K562 (cell line): ENCODE results near the gene ZNF644. TPM values are rescaled to one million over a fixed set of nuclear protein-coding genes. Genes with fewer than 3 reads are reported as not detected.

ENCODE experiments used
- ATAC-seq: fragments of 200-7000 bp; cut with Tn5 transposase; 3 replicates; pipeline ENCODE4 v1.9.1; 2020; ENCODE audit warnings: moderate library complexity
- BruUV-seq: library from RNA; stranded (reverse); fragments of 400-500 nt; replicated peaks from 2 replicates; lab custom pipeline; 2021; lab: Mats Ljungman, UMichigan
- CTCF ChIA-PET: fragments of 300-600 bp; formaldehyde crosslinking; extraction: SDS; loops from one replicate; lab custom pipeline; 2021; ENCODE audit warnings: low intra/inter-chr PET ratio; lab: Yijun Ruan, JAX
- POLR2A ChIA-PET: fragments of 300-600, 350-650 bp; sonication (Branson Sonifier 250); formaldehyde crosslinking; extraction: SDS; loops from one replicate; lab custom pipeline; 2021; ENCODE audit warnings: antibody characterized with exemption, inconsistent platforms; lab: Yijun Ruan, JAX
- DNase-seq, 4 experiments: peaks; one replicate each; pipeline versions ENCODE4 v3.0.0 to v3.0.0-alpha.2; 2011 to 2018; ENCODE audit warnings: low spot score in 3 of 4, mixed read lengths in 3 of 4; ENCODE audit errors: extremely low read depth in 1 of 4
- FAIRE-seq: peaks from 2 replicates; lab custom pipeline; 2011; peaks lifted over from hg19 to GRCh38; lab: Jason Lieb, UNC
- H2AFZ ChIP-seq: 2 replicates; pipeline ENCODE4 v1.6.0; 2011; ENCODE audit warnings: low read depth, low read length, control low read depth, inconsistent platforms
- H3K27ac ChIP-seq: fragments of 200-600 bp; 3 replicates; pipeline ENCODE4 v1.8.0; 2011; ENCODE audit warnings: low read depth, mild to moderate bottlenecking, control low read depth, inconsistent platforms, low read length, moderate library complexity, mixed read lengths; ENCODE audit errors: extremely low read depth
- H3K27me3 ChIP-seq, 2 experiments: fragments of 300-600 bp in 1 of 2; 2 replicates in 1 of 2; 3 replicates in 1 of 2; pipeline versions ENCODE4 v1.6.0 to v1.8.0; 2011; ENCODE audit warnings: inconsistent platforms in 2 of 2, low read length in 2 of 2, mild to moderate bottlenecking in 1 of 2, mixed read lengths in 1 of 2, moderate library complexity in 1 of 2; ENCODE audit not compliant: control insufficient read depth in 2 of 2, insufficient read depth in 2 of 2
- H3K36me3 ChIP-seq: fragments of 300-600 bp; 3 replicates; pipeline ENCODE4 v1.8.0; 2011; ENCODE audit warnings: mild to moderate bottlenecking, low read length, inconsistent platforms; ENCODE audit not compliant: control insufficient read depth, insufficient read depth
- H3K4me1 ChIP-seq, 2 experiments: fragments of 200-600 bp in 1 of 2; replicated peaks in 1 of 2; 2 replicates in 1 of 2; 3 replicates in 1 of 2; pipeline versions ENCODE4 v1.5.1 to v1.8.0; 2011; ENCODE audit warnings: inconsistent platforms in 2 of 2, low read length in 2 of 2, mild to moderate bottlenecking in 1 of 2, mixed read lengths in 1 of 2, moderate library complexity in 1 of 2; ENCODE audit not compliant: control insufficient read depth in 2 of 2, insufficient read depth in 2 of 2
- H3K4me2 ChIP-seq: 2 replicates; pipeline ENCODE4 v1.6.1; 2011; ENCODE audit warnings: low read length, control low read depth, inconsistent platforms, mixed read lengths; ENCODE audit not compliant: insufficient read depth
- H3K4me3 ChIP-seq: fragments of 200-600 bp; sonication (generic), shearing (Covaris generic); 2 replicates; pipeline ENCODE4 v1.5.1; 2016; ENCODE audit warnings: control low read depth, inconsistent platforms
- H3K79me2 ChIP-seq: fragments of 200-600 bp; 3 replicates; pipeline ENCODE4 v1.8.0; 2011; ENCODE audit warnings: low read length, inconsistent platforms; ENCODE audit not compliant: control insufficient read depth, insufficient read depth
- H3K9ac ChIP-seq, 2 experiments: 2 replicates each; pipeline versions ENCODE4 v1.6.0 to v1.6.1; 2011; ENCODE audit warnings: low read depth in 2 of 2, low read length in 2 of 2, control low read depth in 1 of 2, inconsistent platforms in 1 of 2, mild to moderate bottlenecking in 1 of 2, mixed read lengths in 1 of 2; ENCODE audit not compliant: insufficient read depth in 1 of 2
- H3K9me1 ChIP-seq: one replicate; pipeline ENCODE4 v1.6.0; 2011; ENCODE audit warnings: inconsistent platforms, mild to moderate bottlenecking, low read length, moderate library complexity; ENCODE audit not compliant: control insufficient read depth, insufficient read depth
- H3K9me3 ChIP-seq: replicated peaks from 2 replicates; pipeline ENCODE4 v1.5.1; 2011; ENCODE audit warnings: low read depth, low read length, inconsistent platforms; ENCODE audit not compliant: control insufficient read depth, insufficient read depth
- H4K20me1 ChIP-seq: replicated peaks from 2 replicates; pipeline ENCODE4 v1.6.1; 2011; ENCODE audit warnings: low read length, inconsistent platforms, mixed read lengths; ENCODE audit not compliant: control insufficient read depth, insufficient read depth
- CBFA2T2 ChIP-seq: fragments of 450-650 bp; conservative IDR thresholded peaks from 2 replicates; pipeline ENCODE4 v1.6.1; 2017; ENCODE audit warnings: mild to moderate bottlenecking
- CBFA2T3 ChIP-seq: fragments of 450-650 bp; IDR thresholded peaks from 2 replicates; pipeline ENCODE4 v1.6.1; 2017
- CEBPB ChIP-seq: fragments of 450-650 bp; IDR thresholded peaks from 2 replicates; pipeline ENCODE4 v1.6.1; 2016; ENCODE audit warnings: missing genetic modification characterization, missing compliant biosample characterization
- COPS2 ChIP-seq: fragments of 450-650 bp; conservative IDR thresholded peaks from 2 replicates; pipeline ENCODE4 v1.6.1; 2016; ENCODE audit warnings: mild to moderate bottlenecking, moderate library complexity
- EP300 ChIP-seq: IDR thresholded peaks from 2 replicates; pipeline ENCODE4 v1.6.1; 2012; ENCODE audit warnings: low read length, improper control_type of control experiment
- ESRRA ChIP-seq: fragments of 450-650 bp; IDR thresholded peaks from 2 replicates; pipeline ENCODE4 v1.6.1; 2014; ENCODE audit warnings: low read depth, mild to moderate bottlenecking, moderate library complexity, borderline replicate concordance
- ETV6 ChIP-seq, 3 experiments: fragments of 150-350 bp in 1 of 3; sonication (generic) in 1 of 3; formaldehyde crosslinking in 1 of 3; IDR thresholded peaks; 2 replicates each; pipeline versions ENCODE4 v1.6.1 to v1.8.0; 2014 to 2022; ENCODE audit warnings: borderline replicate concordance in 2 of 3, low read depth in 2 of 3, antibody characterized with exemption in 1 of 3, low read length in 1 of 3, mild to moderate bottlenecking in 1 of 3, missing genetic modification reagents in 1 of 3
- GTF2A2 ChIP-seq: IDR thresholded peaks from 2 replicates; pipeline ENCODE4 v1.6.1; 2016; ENCODE audit warnings: mild to moderate bottlenecking, missing genetic modification characterization, missing compliant biosample characterization
- HNRNPK ChIP-seq: fragments of 200-400 bp; formaldehyde crosslinking; IDR thresholded peaks from one replicate; pipeline ENCODE4 v1.6.1; 2018; ENCODE audit warnings: mild to moderate bottlenecking, low read depth, low read length; ENCODE audit not compliant: poor library complexity, severe bottlenecking
- MAFK ChIP-seq: IDR thresholded peaks from 2 replicates; pipeline ENCODE4 v1.6.1; 2011; ENCODE audit warnings: low read length, improper control_type of control experiment
- MBD2 ChIP-seq: sonication (generic); IDR thresholded peaks from 2 replicates; pipeline ENCODE4 v1.6.1; 2016; ENCODE audit warnings: low read depth, borderline replicate concordance
- PHB2 ChIP-seq: fragments of 450-650 bp; IDR thresholded peaks from 2 replicates; pipeline ENCODE4 v1.6.1; 2017; ENCODE audit warnings: low read depth
- PHF20 ChIP-seq: fragments of 450-650 bp; IDR thresholded peaks from 2 replicates; pipeline ENCODE4 v1.6.1; 2018; ENCODE audit not compliant: partially characterized antibody
- PHTF2 ChIP-seq: fragments of 250-450 bp; sonication (Bioruptor Pico); IDR thresholded peaks from 2 replicates; pipeline ENCODE4 v1.5.0; 2021; ENCODE audit warnings: mild to moderate bottlenecking
- PRPF4 ChIP-seq: fragments of 200-400 bp; formaldehyde crosslinking; IDR thresholded peaks from one replicate; pipeline ENCODE4 v1.6.1; 2017; ENCODE audit warnings: low read length, low read depth, mild to moderate bottlenecking; ENCODE audit not compliant: insufficient read depth, poor library complexity, severe bottlenecking
- RBM15 ChIP-seq: fragments of 200-400 bp; formaldehyde crosslinking; IDR thresholded peaks from 2 replicates; pipeline ENCODE4 v1.6.1; 2018; ENCODE audit warnings: mild to moderate bottlenecking, low read length, moderate library complexity; ENCODE audit not compliant: insufficient read depth
- RBM39 ChIP-seq: fragments of 200-400 bp; formaldehyde crosslinking; optimal IDR thresholded peaks from 2 replicates; pipeline ENCODE3; 2018; ENCODE audit warnings: low read depth, low read length
- RERE ChIP-seq: sonication (generic); formaldehyde crosslinking; IDR thresholded peaks from 2 replicates; pipeline ENCODE4 v1.8.0; 2023; ENCODE audit warnings: missing genetic modification reagents, mild to moderate bottlenecking, borderline replicate concordance
- RHOXF2B ChIP-seq: fragments of 250-450 bp; sonication (Bioruptor Pico); conservative IDR thresholded peaks from 2 replicates; pipeline ENCODE4 v1.5.1; 2021
- ZNF140 ChIP-seq: fragments of 250-450 bp; sonication (Bioruptor Pico); IDR thresholded peaks from 2 replicates; pipeline ENCODE4 v1.8.0; 2021; ENCODE audit warnings: moderate library complexity, mild to moderate bottlenecking, inconsistent platforms
- ZNF24 ChIP-seq: fragments of 450-650 bp; IDR thresholded peaks from 2 replicates; pipeline ENCODE4 v1.6.1; 2016
- WGBS: fragments of 100-300 bp; shearing (Covaris generic); methylation state at CpG from one replicate; pipeline ENCODE4 v1.1.6; 2016; ENCODE audit warnings: low coverage, mixed read lengths; ENCODE audit not compliant: insufficient coverage; ENCODE audit errors: missing lambda C conversion rate; 5-methylcytosine and 5-hydroxymethylcytosine counted together
- in situ Hi-C: fragments of 300-500 bp; cut with MboI; formaldehyde crosslinking; loops from 4 replicates; pipeline ENCODE4 v1.15.0; 2018; ENCODE audit warnings: inconsistent platforms, mixed read lengths
- intact Hi-C: fragments of 100-400 bp; cut with micrococcal nuclease; formaldehyde crosslinking; loops from 2 replicates; pipeline ENCODE4 v1.14.2; 2022
- polyA plus RNA-seq, 8 experiments: library from polyadenylated mRNA; depleted of rRNA in 4 of 8; stranded (reverse) in 5 of 8; unstranded in 3 of 8; fragments of >200 nt; fragmentation: Nextera tagmentation in 2 of 8; fragmentation: Illumina TruSeq in 1 of 8; extraction: Ambion mirVana in 2 of 8; extraction: Trizol in 1 of 8; gene quantifications; 2 replicates each; pipeline versions ENCODE4 v1.2.1 to v1.2.3, GENCODE V29; 2011 to 2014; ENCODE audit warnings: inconsistent platforms in 1 of 8, missing spikeins in 1 of 8
- total RNA-seq, 7 experiments: library from RNA; depleted of rRNA in 6 of 7; stranded (reverse); fragments of >200 nt in 6 of 7; fragmentation: Illumina TruSeq in 2 of 7; extraction: Trizol in 2 of 7; gene quantifications; 2 replicates each; pipeline versions ENCODE4 v1.2.1 to v1.2.3, GENCODE V29; 2011 to 2021; ENCODE audit warnings: low replicate concordance in 1 of 7

Gene ZNF644
- total and polyA plus RNA-seq, 9 of the 15 experiments (the other 6 are each of a cell fraction or from before 2014, with no cell fraction given): 25.3 to 71.4 (median 39.6) TPM

- POLR2A ChIA-PET: no interaction called here
- FAIRE-seq (peak; percentile 19), ATAC-seq (no peak), DNase-seq (no peak)
- H3K79me2 ChIP-seq: peaks cover 76% of the 10 kb centered on the region
- no peak overlapping the region for H3K27ac ChIP-seq
- no peaks in the 10 kb centered on the region for H3K27me3 ChIP-seq
- no peaks in the 10 kb centered on the region for H3K9me1 ChIP-seq
- H2AFZ ChIP-seq: no peak overlapping the region
- H3K9ac ChIP-seq: no peak overlapping the region
- no TSS peak for BruUV-seq
- in situ Hi-C loops (no loop called here), intact Hi-C loops (no loop called here)
- WGBS: 29% methylated on average over 2 of the region's 2 CpGs
- H3K4me3 ChIP-seq: no peak overlapping the region
- H3K4me2 ChIP-seq: no peak overlapping the region
- CTCF ChIA-PET: no interaction called here
- H3K9me3 ChIP-seq: no peaks in the 10 kb centered on the region
- no peaks in the 10 kb centered on the region for H4K20me1 ChIP-seq
- H3K4me1 ChIP-seq: peaks cover 0 to 5% of the 10 kb centered on the region in 2 experiments; a peak in 1 of 5 replicates
- H3K36me3 ChIP-seq: peaks cover 3% of the 10 kb centered on the region; the same call in 2 of the 3 replicates
- no peak for TF ChIP-seq RHOXF2B (CRISPR knock-in tag)
- no peak for TF ChIP-seq RERE (CRISPR knock-in tag)
- TF ChIP-seq PRPF4: no peak
- no peak for TF ChIP-seq GTF2A2 (tag)
- TF ChIP-seq COPS2: no peak
- TF ChIP-seq PHTF2: no peak
- TF ChIP-seq CBFA2T3: peak; percentile 60
- TF ChIP-seq MAFK: no peak
- no peak for TF ChIP-seq CBFA2T2
- TF ChIP-seq ZNF24: no peak
- no peak for TF ChIP-seq ETV6 (IDR thresholded peaks at IDR 0.05; ENCODE audit: borderline replicate concordance in 1 of 2, low read depth in 2 of 2, low read length in 1 of 2)
- no peak for TF ChIP-seq ETV6 (CRISPR knock-in tag; IDR thresholded peaks at IDR 0.05; ENCODE audit: borderline replicate concordance)
- peak; percentile 65; the same call in 1 of the 2 replicates for TF ChIP-seq ESRRA
- no peak for TF ChIP-seq HNRNPK
- TF ChIP-seq PHB2: no peak
- no peak for TF ChIP-seq RBM15
- TF ChIP-seq PHF20: no peak
- no peak for TF ChIP-seq EP300
- TF ChIP-seq CEBPB (tag): no peak
- no peak for TF ChIP-seq ZNF140 (CRISPR knock-in tag)
- TF ChIP-seq RBM39: no peak
- no peak for TF ChIP-seq MBD2
Measured at GRCh38 chr1:90951009-90951408, 70.8 kb downstream of the ZNF644 start.
